ENCODE results near the gene PPP3CA. TPM values are rescaled to one million over a fixed set of nuclear protein-coding genes. Genes with fewer than 3 reads are reported as not detected.
A peak's percentile ranks its signal among the peaks of the same experiment; 100 is the strongest.

PPP3CA gene
- total RNA-seq, 1 donor from 2014 or later: 29.9 TPM

GRCh38 chr4:101198682-101199339 is 148.5 kb downstream of the PPP3CA start:
- Mint-ChIP-seq H3K4me3 (ENCODE audit: unreplicated experiment) (no peak overlapping the region), H3K4me1 (ENCODE audit: low read depth, unreplicated experiment) (peaks cover 22% of the 10 kb centered on the region), H3K27me3 (ENCODE audit: unreplicated experiment) (no peaks in the 10 kb centered on the region), H3K36me3 (ENCODE audit: unreplicated experiment) (no peaks in the 10 kb centered on the region), H3K9me3 (ENCODE audit: unreplicated experiment) (no peaks in the 10 kb centered on the region), H3K27ac (ENCODE audit: unreplicated experiment) (no peak overlapping the region)
- TF ChIP-seq, protein P1, sequence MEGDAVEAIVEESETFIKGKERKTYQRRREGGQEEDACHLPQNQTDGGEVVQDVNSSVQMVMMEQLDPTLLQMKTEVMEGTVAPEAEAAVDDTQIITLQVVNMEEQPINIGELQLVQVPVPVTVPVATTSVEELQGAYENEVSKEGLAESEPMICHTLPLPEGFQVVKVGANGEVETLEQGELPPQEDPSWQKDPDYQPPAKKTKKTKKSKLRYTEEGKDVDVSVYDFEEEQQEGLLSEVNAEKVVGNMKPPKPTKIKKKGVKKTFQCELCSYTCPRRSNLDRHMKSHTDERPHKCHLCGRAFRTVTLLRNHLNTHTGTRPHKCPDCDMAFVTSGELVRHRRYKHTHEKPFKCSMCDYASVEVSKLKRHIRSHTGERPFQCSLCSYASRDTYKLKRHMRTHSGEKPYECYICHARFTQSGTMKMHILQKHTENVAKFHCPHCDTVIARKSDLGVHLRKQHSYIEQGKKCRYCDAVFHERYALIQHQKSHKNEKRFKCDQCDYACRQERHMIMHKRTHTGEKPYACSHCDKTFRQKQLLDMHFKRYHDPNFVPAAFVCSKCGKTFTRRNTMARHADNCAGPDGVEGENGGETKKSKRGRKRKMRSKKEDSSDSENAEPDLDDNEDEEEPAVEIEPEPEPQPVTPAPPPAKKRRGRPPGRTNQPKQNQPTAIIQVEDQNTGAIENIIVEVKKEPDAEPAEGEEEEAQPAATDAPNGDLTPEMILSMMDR (IDR thresholded peaks at IDR 0.05; ENCODE audit: partially characterized antibody, unreplicated experiment): no peak
- DNase-seq: no peak

- Mint-ChIP-seq H3K36me3 (ENCODE audit: unreplicated experiment) (no peaks in the 10 kb centered on the region), H3K4me3 (ENCODE audit: unreplicated experiment) (no peak overlapping the region), H3K9me3 (ENCODE audit: unreplicated experiment) (peaks cover 2% of the 10 kb centered on the region), H3K27ac (ENCODE audit: unreplicated experiment) (no peak overlapping the region), H3K4me1 (ENCODE audit: low read depth, unreplicated experiment) (peaks cover 23% of the 10 kb centered on the region), H3K27me3 (ENCODE audit: unreplicated experiment) (peaks cover 1% of the 10 kb centered on the region)
- no peak for DNase-seq
- TF ChIP-seq, protein P1 (IDR thresholded peaks at IDR 0.05; ENCODE audit: partially characterized antibody, unreplicated experiment): no peak
Observed at GRCh38 chr4:101197350-101197749, 150.0 kb downstream of the PPP3CA start.

DNA sequence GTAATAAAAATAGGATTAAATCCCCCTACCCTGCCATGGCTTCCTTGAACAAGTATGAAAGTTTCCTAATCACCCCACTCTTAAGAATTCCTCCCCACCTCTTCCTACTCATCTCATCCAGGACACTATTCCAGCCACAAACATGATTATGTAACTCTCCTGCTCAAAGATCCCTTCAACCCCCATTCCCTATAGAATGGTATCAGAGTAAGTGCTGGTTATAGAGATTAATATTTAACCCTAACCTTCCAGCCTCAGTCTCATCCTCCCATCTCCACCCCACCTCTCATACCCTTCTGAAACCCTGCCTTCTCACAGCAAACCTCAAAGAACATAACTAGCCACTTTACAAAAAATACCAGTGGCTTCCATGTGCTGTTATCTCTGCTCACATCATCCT is 155.1 kb downstream of the PPP3CA start:
- peaks cover 3% of the 10 kb centered on the region for H3K27me3 Mint-ChIP-seq (ENCODE audit: unreplicated experiment)
- H3K4me1 Mint-ChIP-seq (ENCODE audit: low read depth, unreplicated experiment): peaks cover 4% of the 10 kb centered on the region
- no peaks in the 10 kb centered on the region for H3K36me3 Mint-ChIP-seq (ENCODE audit: unreplicated experiment)
- TF ChIP-seq, protein P1 (IDR thresholded peaks at IDR 0.05; ENCODE audit: partially characterized antibody, unreplicated experiment): no peak
- no peak for DNase-seq
- H3K4me3 Mint-ChIP-seq (ENCODE audit: unreplicated experiment): no peak overlapping the region
- H3K27ac Mint-ChIP-seq (ENCODE audit: unreplicated experiment): no peak overlapping the region
- H3K9me3 Mint-ChIP-seq (ENCODE audit: unreplicated experiment): peaks cover 2% of the 10 kb centered on the region

- Mint-ChIP-seq H3K27ac (ENCODE audit: unreplicated experiment) (no peak overlapping the region), H3K4me3 (ENCODE audit: unreplicated experiment) (no peak overlapping the region), H3K36me3 (ENCODE audit: unreplicated experiment) (no peaks in the 10 kb centered on the region), H3K27me3 (ENCODE audit: unreplicated experiment) (peaks cover 3% of the 10 kb centered on the region), H3K4me1 (ENCODE audit: low read depth, unreplicated experiment) (peaks cover 4% of the 10 kb centered on the region), H3K9me3 (ENCODE audit: unreplicated experiment) (peaks cover 2% of the 10 kb centered on the region)
- peak; percentile 23 for DNase-seq
- TF ChIP-seq, protein P1 (IDR thresholded peaks at IDR 0.05; ENCODE audit: partially characterized antibody, unreplicated experiment): no peak
Observed at GRCh38 chr4:101191302-101192098, 155.8 kb downstream of the PPP3CA start.

DNA sequence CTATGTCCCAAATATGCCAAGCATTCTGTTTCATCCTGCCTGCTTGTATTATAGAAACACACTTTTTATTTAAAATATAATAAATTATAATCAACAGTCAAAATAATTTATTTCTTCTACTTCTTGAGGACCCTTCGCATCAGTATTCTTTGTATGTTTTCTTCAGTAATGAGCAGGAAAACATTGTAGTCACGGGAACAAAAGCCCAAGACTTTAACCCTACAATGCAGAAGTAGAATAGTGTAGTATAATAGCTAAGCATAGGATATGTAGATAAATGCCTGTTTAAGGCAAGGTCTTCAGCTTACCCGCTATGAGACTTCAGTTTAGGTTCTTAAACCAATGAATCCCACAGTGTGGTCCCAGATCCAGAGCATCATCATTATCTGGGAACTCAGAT is 156.6 kb downstream of the PPP3CA start:
- H3K27ac Mint-ChIP-seq (ENCODE audit: unreplicated experiment): no peak overlapping the region
- no peak for DNase-seq
- H3K9me3 Mint-ChIP-seq (ENCODE audit: unreplicated experiment): peaks cover 2% of the 10 kb centered on the region
- TF ChIP-seq, protein P1 (IDR thresholded peaks at IDR 0.05; ENCODE audit: partially characterized antibody, unreplicated experiment): no peak
- no peaks in the 10 kb centered on the region for H3K36me3 Mint-ChIP-seq (ENCODE audit: unreplicated experiment)
- peaks cover 3% of the 10 kb centered on the region for H3K27me3 Mint-ChIP-seq (ENCODE audit: unreplicated experiment)
- no peak overlapping the region for H3K4me3 Mint-ChIP-seq (ENCODE audit: unreplicated experiment)
- H3K4me1 Mint-ChIP-seq (ENCODE audit: low read depth, unreplicated experiment): peaks cover 4% of the 10 kb centered on the region

Data from glutamatergic neuron (in vitro differentiated cells).